PFSK-1 (cell line): ENCODE data around the gene PKIB.

Source experiments
- POLR2AphosphoS5 ChIP-seq: IDR thresholded peaks from 2 replicates; pipeline ENCODE4 v1.6.1; 2012; ENCODE audit warnings: low read depth, mild to moderate bottlenecking, control low read depth, low read length, moderate library complexity
- TF ChIP-seq, protein P1 (sequence below), 2 experiments: IDR thresholded peaks; 2 replicates each; pipeline versions ENCODE4 v1.6.1 to v1.8.0; 2011 to 2012; ENCODE audit warnings: low read depth in 2 of 2, low read length in 2 of 2, control low read depth in 1 of 2, inconsistent platforms in 1 of 2, mild to moderate bottlenecking in 1 of 2, moderate library complexity in 1 of 2; ENCODE audit not compliant: insufficient read depth in 1 of 2

DNA sequence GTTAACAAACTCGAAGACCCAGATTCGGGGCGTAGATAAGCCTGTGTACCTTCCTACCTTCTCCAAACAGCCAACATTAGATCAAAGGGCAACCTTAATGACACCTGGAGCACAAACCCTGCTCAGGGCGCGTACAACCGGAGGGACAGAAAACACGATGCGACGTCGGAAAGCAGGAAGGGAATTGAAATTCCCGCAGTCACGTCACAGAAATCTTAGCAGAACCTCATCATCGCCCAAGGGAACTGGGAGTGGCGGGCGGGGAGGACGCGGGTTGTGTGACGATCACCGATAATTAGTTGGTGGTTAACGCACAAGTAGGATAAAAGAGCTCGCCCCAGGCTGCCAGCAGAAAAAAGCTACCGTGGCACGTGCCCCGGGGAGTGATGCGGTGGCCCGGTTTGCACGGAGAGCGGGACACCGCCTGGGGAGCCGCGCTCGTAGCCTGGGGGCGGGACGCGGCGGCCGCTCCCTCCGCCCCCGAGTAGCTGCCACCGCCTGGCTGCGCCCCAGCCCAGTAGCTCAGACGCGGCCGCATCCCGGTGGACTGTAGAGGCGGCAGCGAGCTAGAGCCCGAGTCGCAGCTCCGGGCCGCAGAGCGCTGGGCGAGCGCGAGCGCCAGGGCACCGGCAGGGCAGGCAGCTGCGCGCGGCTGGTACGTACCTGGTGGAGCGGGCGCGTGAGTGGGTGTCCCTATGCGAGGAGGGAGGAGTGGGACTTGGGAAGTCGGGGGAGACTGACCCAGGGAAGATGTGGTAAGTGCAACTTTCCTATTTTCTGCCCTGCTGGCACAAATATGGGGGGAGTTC lies at the start of gene PKIB:
- TF ChIP-seq, protein P1, sequence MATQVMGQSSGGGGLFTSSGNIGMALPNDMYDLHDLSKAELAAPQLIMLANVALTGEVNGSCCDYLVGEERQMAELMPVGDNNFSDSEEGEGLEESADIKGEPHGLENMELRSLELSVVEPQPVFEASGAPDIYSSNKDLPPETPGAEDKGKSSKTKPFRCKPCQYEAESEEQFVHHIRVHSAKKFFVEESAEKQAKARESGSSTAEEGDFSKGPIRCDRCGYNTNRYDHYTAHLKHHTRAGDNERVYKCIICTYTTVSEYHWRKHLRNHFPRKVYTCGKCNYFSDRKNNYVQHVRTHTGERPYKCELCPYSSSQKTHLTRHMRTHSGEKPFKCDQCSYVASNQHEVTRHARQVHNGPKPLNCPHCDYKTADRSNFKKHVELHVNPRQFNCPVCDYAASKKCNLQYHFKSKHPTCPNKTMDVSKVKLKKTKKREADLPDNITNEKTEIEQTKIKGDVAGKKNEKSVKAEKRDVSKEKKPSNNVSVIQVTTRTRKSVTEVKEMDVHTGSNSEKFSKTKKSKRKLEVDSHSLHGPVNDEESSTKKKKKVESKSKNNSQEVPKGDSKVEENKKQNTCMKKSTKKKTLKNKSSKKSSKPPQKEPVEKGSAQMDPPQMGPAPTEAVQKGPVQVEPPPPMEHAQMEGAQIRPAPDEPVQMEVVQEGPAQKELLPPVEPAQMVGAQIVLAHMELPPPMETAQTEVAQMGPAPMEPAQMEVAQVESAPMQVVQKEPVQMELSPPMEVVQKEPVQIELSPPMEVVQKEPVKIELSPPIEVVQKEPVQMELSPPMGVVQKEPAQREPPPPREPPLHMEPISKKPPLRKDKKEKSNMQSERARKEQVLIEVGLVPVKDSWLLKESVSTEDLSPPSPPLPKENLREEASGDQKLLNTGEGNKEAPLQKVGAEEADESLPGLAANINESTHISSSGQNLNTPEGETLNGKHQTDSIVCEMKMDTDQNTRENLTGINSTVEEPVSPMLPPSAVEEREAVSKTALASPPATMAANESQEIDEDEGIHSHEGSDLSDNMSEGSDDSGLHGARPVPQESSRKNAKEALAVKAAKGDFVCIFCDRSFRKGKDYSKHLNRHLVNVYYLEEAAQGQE (IDR thresholded peaks at IDR 0.05; ENCODE audit: insufficient read depth in 1 of 2, low read depth in 2 of 2, low read length in 2 of 2) = no peak
- no peak for TF ChIP-seq POLR2AphosphoS5
